ENCODE measurements around the gene PRKCH.

- TF ChIP-seq, protein P1, sequence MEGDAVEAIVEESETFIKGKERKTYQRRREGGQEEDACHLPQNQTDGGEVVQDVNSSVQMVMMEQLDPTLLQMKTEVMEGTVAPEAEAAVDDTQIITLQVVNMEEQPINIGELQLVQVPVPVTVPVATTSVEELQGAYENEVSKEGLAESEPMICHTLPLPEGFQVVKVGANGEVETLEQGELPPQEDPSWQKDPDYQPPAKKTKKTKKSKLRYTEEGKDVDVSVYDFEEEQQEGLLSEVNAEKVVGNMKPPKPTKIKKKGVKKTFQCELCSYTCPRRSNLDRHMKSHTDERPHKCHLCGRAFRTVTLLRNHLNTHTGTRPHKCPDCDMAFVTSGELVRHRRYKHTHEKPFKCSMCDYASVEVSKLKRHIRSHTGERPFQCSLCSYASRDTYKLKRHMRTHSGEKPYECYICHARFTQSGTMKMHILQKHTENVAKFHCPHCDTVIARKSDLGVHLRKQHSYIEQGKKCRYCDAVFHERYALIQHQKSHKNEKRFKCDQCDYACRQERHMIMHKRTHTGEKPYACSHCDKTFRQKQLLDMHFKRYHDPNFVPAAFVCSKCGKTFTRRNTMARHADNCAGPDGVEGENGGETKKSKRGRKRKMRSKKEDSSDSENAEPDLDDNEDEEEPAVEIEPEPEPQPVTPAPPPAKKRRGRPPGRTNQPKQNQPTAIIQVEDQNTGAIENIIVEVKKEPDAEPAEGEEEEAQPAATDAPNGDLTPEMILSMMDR (IDR thresholded peaks at IDR 0.05): no peak
- TF ChIP-seq POLR2A (IDR thresholded peaks at IDR 0.05): no peak
Observed at GRCh38 chr14:61392297-61392696, 70.9 kb downstream of the PRKCH start.
